Tibial artery (tissue), 4 donors: ENCODE measurements around the gene CRYL1.

ENCODE experiments used
- DNase-seq, 2 donors: peaks; one replicate each; pipeline ENCODE4 v3.0.0-alpha.2; 2019
- H3K27ac ChIP-seq, 2 donors: fragments of 200-600 bp; sonication (generic) in 1 of 2; 1 replicate in 1 of 2; 2 replicates in 1 of 2; pipeline ENCODE4 v1.5.1; 2018 to 2019; ENCODE audit warnings: mild to moderate bottlenecking in 1 of 2
- H3K27me3 ChIP-seq, 2 donors: fragments of 200-600 bp; sonication (generic) in 1 of 2; one replicate each; pipeline versions ENCODE4 v1.5.1 to v1.6.0; 2016 to 2019
- H3K36me3 ChIP-seq, 3 donors: fragments of 200-600 bp; sonication (generic) in 2 of 3; one replicate each; pipeline ENCODE4 v1.5.1; 2016 to 2019; ENCODE audit warnings: mild to moderate bottlenecking in 2 of 3
- H3K4me1 ChIP-seq, 4 donors: fragments of 200-600 bp; sonication (generic) in 2 of 4; 1 replicate in 3 of 4; 2 replicates in 1 of 4; pipeline ENCODE4 v1.5.1; 2016 to 2019
- H3K4me3 ChIP-seq, 2 donors: fragments of 200-600 bp; sonication (generic) in 1 of 2; 1 replicate in 1 of 2; 2 replicates in 1 of 2; pipeline ENCODE4 v1.5.1; 2018 to 2019; ENCODE audit warnings: mild to moderate bottlenecking in 2 of 2
- H3K9me3 ChIP-seq, 3 donors: fragments of 200-600 bp; sonication (generic) in 1 of 3; one replicate each; pipeline ENCODE4 v1.5.1; 2016 to 2019
- intact Hi-C: fragments of 100-400 bp; cut with DNase I; formaldehyde crosslinking; loops from one replicate; pipeline ENCODE4 v1.15.0; 2023; ENCODE audit warnings: low total_unique reads
- TF ChIP-seq, protein P1 (sequence below), 2 experiments: fragments of 200-600 bp in 1 of 2; fragments of 450-650 bp in 1 of 2; IDR thresholded peaks; one replicate each; pipeline ENCODE4 v1.5.1; 2017 to 2019; ENCODE audit warnings: antibody characterized with exemption in 2 of 2, mild to moderate bottlenecking in 1 of 2, moderate library complexity in 1 of 2

CRYL1 gene

DNA sequence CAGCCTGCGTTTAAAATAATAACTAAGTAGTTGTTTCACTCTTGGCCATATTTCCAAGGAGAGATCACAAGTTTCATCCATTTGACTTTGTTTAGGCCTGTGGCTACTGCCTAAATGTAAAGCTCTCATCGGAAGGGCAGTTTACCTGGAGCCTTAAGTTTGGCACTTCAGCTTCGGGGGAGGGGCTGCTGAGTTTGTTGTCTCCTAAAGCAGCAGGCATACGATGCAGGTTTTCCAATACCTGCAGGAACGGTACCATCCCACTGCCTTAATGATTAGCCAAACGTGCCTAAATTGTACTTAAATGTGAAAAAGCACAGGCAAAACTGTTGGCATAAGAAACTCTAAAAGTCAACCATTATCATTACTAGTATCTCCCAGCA is 63.1 kb downstream of the CRYL1 start:
- DNase-seq = no peak
- intact Hi-C loops = no loop called here
- TF ChIP-seq, protein P1, sequence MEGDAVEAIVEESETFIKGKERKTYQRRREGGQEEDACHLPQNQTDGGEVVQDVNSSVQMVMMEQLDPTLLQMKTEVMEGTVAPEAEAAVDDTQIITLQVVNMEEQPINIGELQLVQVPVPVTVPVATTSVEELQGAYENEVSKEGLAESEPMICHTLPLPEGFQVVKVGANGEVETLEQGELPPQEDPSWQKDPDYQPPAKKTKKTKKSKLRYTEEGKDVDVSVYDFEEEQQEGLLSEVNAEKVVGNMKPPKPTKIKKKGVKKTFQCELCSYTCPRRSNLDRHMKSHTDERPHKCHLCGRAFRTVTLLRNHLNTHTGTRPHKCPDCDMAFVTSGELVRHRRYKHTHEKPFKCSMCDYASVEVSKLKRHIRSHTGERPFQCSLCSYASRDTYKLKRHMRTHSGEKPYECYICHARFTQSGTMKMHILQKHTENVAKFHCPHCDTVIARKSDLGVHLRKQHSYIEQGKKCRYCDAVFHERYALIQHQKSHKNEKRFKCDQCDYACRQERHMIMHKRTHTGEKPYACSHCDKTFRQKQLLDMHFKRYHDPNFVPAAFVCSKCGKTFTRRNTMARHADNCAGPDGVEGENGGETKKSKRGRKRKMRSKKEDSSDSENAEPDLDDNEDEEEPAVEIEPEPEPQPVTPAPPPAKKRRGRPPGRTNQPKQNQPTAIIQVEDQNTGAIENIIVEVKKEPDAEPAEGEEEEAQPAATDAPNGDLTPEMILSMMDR (IDR thresholded peaks at IDR 0.05) = no peak
- Histone ChIP-seq H3K9me3 (no peaks in the 10 kb centered on the region), H3K4me1 (no peaks in the 10 kb centered on the region), H3K27ac (no peak overlapping the region), H3K27me3 (no peaks in the 10 kb centered on the region), H3K36me3 (no peaks in the 10 kb centered on the region), H3K4me3 (no peak overlapping the region)

DNA sequence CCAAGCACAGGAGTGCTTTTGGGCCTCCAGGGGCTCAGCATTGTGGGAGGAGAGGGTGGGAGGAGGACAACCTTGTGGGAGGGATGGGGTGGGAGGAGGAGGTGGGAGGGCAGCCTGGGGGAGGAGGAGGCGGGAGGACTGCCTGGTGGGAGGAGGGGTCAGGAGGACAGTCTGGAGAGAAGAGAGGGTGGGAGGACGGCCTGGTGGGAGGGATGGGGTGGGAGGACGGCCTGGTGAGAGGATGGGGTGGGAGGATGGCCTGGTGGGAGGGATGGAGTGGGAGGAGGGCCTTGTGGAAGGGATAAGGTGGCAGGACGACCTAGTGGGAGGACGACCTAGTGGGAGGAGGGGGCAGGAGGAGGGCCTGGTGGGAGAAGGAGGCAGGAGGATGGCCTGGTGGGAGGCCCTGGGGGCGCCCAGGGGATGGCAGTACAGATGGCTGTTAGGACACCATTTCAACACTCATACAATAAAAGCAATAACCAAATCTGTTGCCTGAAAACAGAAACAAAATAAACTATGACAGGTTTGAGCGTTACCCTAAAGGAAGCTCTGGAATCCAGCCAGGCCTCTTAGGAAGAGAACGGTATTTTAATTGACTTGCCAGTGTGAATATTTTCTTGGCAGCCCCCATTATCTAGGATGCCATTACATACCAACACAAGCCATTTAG is 63.7 kb downstream of the CRYL1 start:
- Histone ChIP-seq H3K27me3 (no peaks in the 10 kb centered on the region), H3K4me1 (no peaks in the 10 kb centered on the region), H3K9me3 (no peaks in the 10 kb centered on the region), H3K36me3 (no peaks in the 10 kb centered on the region), H3K4me3 (no peak overlapping the region), H3K27ac (no peak overlapping the region)
- TF ChIP-seq, protein P1 (IDR thresholded peaks at IDR 0.05) = no peak
- DNase-seq = no peak
- intact Hi-C loops = no loop called here

DNA sequence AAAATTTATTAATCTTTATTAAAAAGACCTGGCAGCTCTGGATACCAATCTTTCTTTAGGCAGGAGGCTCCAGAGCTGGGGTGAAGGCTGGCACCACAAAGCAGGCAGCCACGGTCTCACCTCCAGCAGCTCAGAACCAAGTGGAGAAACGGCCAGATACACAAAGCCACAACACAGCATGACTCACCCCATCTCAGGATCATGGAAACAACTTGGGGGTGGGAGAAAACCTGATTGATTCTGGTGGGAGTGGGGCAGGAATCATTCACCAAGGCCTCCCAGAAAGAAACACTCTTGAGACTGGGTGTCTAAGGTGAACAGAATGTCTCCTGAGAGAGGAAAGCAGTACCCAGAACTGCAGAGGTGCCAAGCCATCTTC is 64.2 kb downstream of the CRYL1 start:
- TF ChIP-seq, protein P1 (IDR thresholded peaks at IDR 0.05) = no peak
- H3K36me3 ChIP-seq = no peaks in the 10 kb centered on the region
- H3K27me3 ChIP-seq = no peaks in the 10 kb centered on the region
- H3K9me3 ChIP-seq = no peaks in the 10 kb centered on the region
- no peak overlapping the region for H3K27ac ChIP-seq
- no peak overlapping the region for H3K4me3 ChIP-seq
- intact Hi-C loops = no loop called here
- DNase-seq = no peak
- no peaks in the 10 kb centered on the region for H3K4me1 ChIP-seq

DNA sequence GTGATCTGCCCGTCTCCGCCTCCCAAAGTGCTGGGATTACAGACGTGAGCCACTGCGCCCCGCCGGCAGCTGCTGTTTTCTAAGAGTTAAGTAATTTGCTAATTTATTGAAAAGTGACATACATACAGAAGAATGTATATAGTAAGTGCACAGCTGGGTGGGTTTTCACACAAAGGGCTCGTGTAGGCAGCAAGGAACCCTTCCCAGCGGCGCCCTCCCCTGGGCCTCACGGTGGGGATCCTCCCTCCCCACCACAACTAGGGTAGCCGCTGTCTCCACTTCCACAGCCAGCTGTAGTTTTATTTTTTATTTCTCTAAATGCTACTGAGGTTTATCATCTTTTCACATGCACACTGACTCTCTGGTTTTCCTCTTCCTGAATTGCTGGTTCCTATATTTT is 64.9 kb downstream of the CRYL1 start:
- Histone ChIP-seq H3K27ac (no peak overlapping the region), H3K27me3 (no peaks in the 10 kb centered on the region), H3K36me3 (no peaks in the 10 kb centered on the region), H3K4me1 (no peaks in the 10 kb centered on the region), H3K4me3 (no peak overlapping the region), H3K9me3 (peaks cover 0 to 4% (median 0%) of the 10 kb centered on the region in 3 donors)
- TF ChIP-seq, protein P1 (IDR thresholded peaks at IDR 0.05) = no peak
- no peak for DNase-seq
- intact Hi-C loops = no loop called here

DNA sequence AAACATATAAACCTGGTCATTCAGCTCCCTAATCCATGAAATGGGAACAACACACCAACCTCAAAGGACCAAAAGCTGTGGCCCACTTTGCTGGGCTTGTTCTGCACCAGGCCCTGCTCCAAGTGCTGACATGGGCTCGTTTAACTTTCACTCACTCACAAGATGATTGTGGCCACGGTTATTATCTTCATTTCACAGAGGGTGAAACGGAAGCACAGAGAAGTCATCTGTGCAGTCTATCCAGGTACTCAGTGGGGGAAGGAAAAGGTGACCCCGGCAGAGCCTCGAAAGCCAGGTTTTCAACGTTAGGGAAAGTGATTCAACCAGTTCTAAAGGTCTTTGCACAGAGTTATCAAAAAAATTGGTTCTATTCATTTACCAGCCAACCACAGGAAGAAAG is 68.0 kb downstream of the CRYL1 start:
- no peak overlapping the region for H3K4me3 ChIP-seq
- H3K9me3 ChIP-seq = peaks cover 0 to 20% (median 0%) of the 10 kb centered on the region in 3 donors
- H3K27me3 ChIP-seq = no peaks in the 10 kb centered on the region
- no peaks in the 10 kb centered on the region for H3K36me3 ChIP-seq
- H3K4me1 ChIP-seq = no peaks in the 10 kb centered on the region
- TF ChIP-seq, protein P1 (IDR thresholded peaks at IDR 0.05) = no peak
- intact Hi-C loops = no loop called here
- no peak for DNase-seq
- H3K27ac ChIP-seq = no peak overlapping the region

DNA sequence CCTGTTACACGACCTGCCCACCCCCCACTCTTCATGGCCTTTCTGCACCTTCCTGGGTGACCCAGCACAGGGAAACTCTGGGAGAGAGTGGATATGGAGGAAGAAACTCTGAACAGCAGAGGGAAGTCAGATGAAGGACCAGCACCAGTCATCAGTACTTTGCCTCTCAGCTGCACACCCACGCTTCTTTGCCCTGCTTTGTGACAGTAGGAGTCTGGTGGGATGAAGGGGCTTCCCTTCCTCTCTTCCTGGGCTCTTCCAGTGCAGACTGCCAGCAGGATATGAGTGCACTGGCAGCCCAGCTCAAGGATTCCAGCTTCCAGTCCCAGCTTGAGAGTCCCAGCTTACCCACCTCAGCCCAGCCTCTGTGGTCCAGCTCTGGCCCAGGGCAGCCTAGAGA is 68.9 kb downstream of the CRYL1 start:
- Histone ChIP-seq H3K9me3 (peaks cover 0 to 20% (median 0%) of the 10 kb centered on the region in 3 donors), H3K27ac (no peak overlapping the region), H3K36me3 (no peaks in the 10 kb centered on the region), H3K4me1 (no peaks in the 10 kb centered on the region), H3K4me3 (no peak overlapping the region), H3K27me3 (no peaks in the 10 kb centered on the region)
- TF ChIP-seq, protein P1 (IDR thresholded peaks at IDR 0.05) = no peak
- DNase-seq = no peak
- intact Hi-C loops = no loop called here
